Parathyroid adenoma (tissue), 2 donors: ENCODE results near the gene GNG12.

Experiments
- H2AFZ ChIP-seq: fragments of 300-600 bp; sonication (generic); one replicate; pipeline ENCODE4 v1.7.0; 2017; ENCODE audit warnings: antibody characterized with exemption, mild to moderate bottlenecking
- H3K27ac ChIP-seq: fragments of 300-600 bp; sonication (generic); one replicate; pipeline ENCODE4 v1.7.0; 2017
- H3K27me3 ChIP-seq: fragments of 300-600 bp; sonication (generic); one replicate; pipeline ENCODE4 v1.7.0; 2017; ENCODE audit warnings: low read length; ENCODE audit not compliant: control insufficient read depth, insufficient read depth
- H3K36me3 ChIP-seq: fragments of 300-600 bp; sonication (generic); one replicate; pipeline ENCODE4 v1.7.0; 2017; ENCODE audit warnings: low read length; ENCODE audit not compliant: control insufficient read depth, insufficient read depth
- H3K4me1 ChIP-seq: fragments of 300-600 bp; sonication (generic); one replicate; pipeline ENCODE4 v1.7.0; 2017; ENCODE audit warnings: control low read depth
- H3K4me2 ChIP-seq: fragments of 300-600 bp; sonication (generic); one replicate; pipeline ENCODE4 v1.7.0; 2017; ENCODE audit warnings: low read length
- H3K4me3 ChIP-seq: fragments of 300-600 bp; sonication (generic); one replicate; pipeline ENCODE4 v1.7.0; 2017; ENCODE audit warnings: low read depth, low read length
- H3K79me2 ChIP-seq: fragments of 300-600 bp; sonication (generic); one replicate; pipeline ENCODE4 v1.7.0; 2017; ENCODE audit warnings: control low read depth
- H3K9ac ChIP-seq: fragments of 300-600 bp; sonication (generic); one replicate; pipeline ENCODE4 v1.7.0; 2017; ENCODE audit warnings: mild to moderate bottlenecking
- H3K9me3 ChIP-seq: fragments of 300-600 bp; sonication (generic); one replicate; pipeline ENCODE4 v1.7.0; 2017; ENCODE audit warnings: low read length; ENCODE audit not compliant: control insufficient read depth
- TF ChIP-seq, protein P1 (sequence below): fragments of 300-600 bp; sonication (generic); IDR thresholded peaks from one replicate; pipeline ENCODE4 v1.7.0; 2017; ENCODE audit warnings: antibody characterized with exemption, mild to moderate bottlenecking
- donor health status: primary hyperparathyroidism.

Gene GNG12

GRCh38 chr1:67711158-67711854, 122.0 kb downstream of the GNG12 start:
- Histone ChIP-seq H3K4me2 (no peak overlapping the region), H3K4me3 (no peak overlapping the region), H2AFZ (no peak overlapping the region), H3K27me3 (no peaks in the 10 kb centered on the region), H3K9ac (no peak overlapping the region), H3K36me3 (no peaks in the 10 kb centered on the region), H3K27ac (no peak overlapping the region), H3K4me1 (no peaks in the 10 kb centered on the region), H3K9me3 (no peaks in the 10 kb centered on the region), H3K79me2 (no peaks in the 10 kb centered on the region)
- TF ChIP-seq, protein P1, sequence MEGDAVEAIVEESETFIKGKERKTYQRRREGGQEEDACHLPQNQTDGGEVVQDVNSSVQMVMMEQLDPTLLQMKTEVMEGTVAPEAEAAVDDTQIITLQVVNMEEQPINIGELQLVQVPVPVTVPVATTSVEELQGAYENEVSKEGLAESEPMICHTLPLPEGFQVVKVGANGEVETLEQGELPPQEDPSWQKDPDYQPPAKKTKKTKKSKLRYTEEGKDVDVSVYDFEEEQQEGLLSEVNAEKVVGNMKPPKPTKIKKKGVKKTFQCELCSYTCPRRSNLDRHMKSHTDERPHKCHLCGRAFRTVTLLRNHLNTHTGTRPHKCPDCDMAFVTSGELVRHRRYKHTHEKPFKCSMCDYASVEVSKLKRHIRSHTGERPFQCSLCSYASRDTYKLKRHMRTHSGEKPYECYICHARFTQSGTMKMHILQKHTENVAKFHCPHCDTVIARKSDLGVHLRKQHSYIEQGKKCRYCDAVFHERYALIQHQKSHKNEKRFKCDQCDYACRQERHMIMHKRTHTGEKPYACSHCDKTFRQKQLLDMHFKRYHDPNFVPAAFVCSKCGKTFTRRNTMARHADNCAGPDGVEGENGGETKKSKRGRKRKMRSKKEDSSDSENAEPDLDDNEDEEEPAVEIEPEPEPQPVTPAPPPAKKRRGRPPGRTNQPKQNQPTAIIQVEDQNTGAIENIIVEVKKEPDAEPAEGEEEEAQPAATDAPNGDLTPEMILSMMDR = no peak

- Histone ChIP-seq H3K27ac (no peak overlapping the region), H3K9ac (no peak overlapping the region), H3K4me1 (no peaks in the 10 kb centered on the region), H2AFZ (no peak overlapping the region), H3K4me3 (no peak overlapping the region), H3K36me3 (no peaks in the 10 kb centered on the region), H3K4me2 (no peak overlapping the region), H3K9me3 (no peaks in the 10 kb centered on the region), H3K27me3 (no peaks in the 10 kb centered on the region), H3K79me2 (no peaks in the 10 kb centered on the region)
- TF ChIP-seq, protein P1 = no peak
Observed at GRCh38 chr1:67710417-67710816, 122.8 kb downstream of the GNG12 start.

DNA sequence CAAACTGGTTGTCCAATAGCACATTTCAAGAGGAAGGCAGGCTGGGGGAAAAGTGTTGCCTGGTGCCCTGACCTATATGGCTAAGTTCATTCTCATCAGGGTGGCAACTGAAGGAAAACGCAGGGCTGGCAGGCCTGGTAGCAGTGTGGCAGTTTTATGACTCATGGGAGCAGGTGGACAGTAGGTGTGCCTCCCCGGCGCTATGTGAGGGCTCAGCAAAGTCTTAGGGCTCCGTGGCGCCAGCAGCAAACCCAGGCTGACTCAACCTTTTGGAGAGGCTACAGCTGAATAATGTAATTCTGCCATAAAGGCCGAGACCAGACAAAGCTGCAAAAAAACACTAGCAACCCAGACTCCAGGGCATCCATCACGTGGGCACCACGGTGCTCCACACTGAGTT, 124.7 kb downstream of the GNG12 start:
- Histone ChIP-seq H3K79me2 (no peaks in the 10 kb centered on the region), H3K27ac (no peak overlapping the region), H3K9me3 (no peaks in the 10 kb centered on the region), H3K36me3 (no peaks in the 10 kb centered on the region), H3K4me1 (no peaks in the 10 kb centered on the region), H3K27me3 (no peaks in the 10 kb centered on the region), H3K4me3 (no peak overlapping the region), H2AFZ (no peak overlapping the region), H3K9ac (no peak overlapping the region), H3K4me2 (no peak overlapping the region)
- TF ChIP-seq, protein P1 = no peak

DNA sequence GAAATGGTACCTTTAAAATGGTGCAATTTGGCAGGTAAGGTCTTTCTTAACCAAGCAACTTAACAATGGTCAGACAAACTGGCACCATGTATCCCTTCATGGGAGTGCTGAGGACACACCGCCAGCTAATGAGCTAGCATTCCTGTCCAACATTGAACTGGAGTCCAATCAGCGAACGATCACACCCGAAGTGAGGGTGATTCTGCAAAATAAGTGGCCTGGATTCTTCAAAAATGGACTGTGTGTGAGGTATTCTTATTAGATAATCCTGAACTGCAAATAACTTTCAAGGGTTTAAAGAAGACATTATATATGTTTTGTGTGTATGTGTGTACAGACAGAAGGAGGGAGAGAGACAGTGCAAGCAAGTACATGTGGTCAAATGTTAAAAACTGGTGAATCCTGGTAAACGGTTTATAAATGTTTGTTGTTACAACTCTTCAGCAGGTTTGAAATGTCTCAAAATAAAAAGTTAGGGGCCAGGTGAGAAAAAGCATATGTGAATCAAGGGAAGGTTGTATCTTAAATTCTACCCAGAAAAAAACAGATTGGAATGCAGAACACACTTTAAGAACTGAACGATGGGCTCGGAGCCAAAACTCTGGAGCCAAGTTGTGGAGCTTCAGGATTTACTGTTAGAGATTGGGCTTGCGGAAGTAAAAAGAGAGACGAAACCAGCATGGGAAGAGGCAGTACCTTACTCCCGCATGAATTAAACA, 127.4 kb downstream of the GNG12 start:
- Histone ChIP-seq H3K4me3 (no peak overlapping the region), H3K79me2 (no peaks in the 10 kb centered on the region), H3K9ac (no peak overlapping the region), H3K27me3 (no peaks in the 10 kb centered on the region), H3K4me1 (no peaks in the 10 kb centered on the region), H3K27ac (no peak overlapping the region), H2AFZ (no peak overlapping the region), H3K9me3 (no peaks in the 10 kb centered on the region), H3K36me3 (no peaks in the 10 kb centered on the region), H3K4me2 (no peak overlapping the region)
- TF ChIP-seq, protein P1 = no peak
